Measurements from ENCODE around the gene KIF3A.

GRCh38 chr5:132742626-132743025 lies 5.3 kb upstream of the KIF3A start:
- TF ChIP-seq CTCF (IDR thresholded peaks at IDR 0.05): no peak
- no peak for TF ChIP-seq POLR2A (IDR thresholded peaks at IDR 0.05)

Data from Peyer's patch (tissue), 4 donors.